DMS 273 treated with DMSO at 0.1 percent for 48 hours (cell line): Measurements from ENCODE around the gene ARHGAP26.

Experiments
- DNase-seq: peaks from one replicate; lab custom pipeline; 2025; lab: John Stamatoyannopoulos, UW

Gene ARHGAP26

DNA sequence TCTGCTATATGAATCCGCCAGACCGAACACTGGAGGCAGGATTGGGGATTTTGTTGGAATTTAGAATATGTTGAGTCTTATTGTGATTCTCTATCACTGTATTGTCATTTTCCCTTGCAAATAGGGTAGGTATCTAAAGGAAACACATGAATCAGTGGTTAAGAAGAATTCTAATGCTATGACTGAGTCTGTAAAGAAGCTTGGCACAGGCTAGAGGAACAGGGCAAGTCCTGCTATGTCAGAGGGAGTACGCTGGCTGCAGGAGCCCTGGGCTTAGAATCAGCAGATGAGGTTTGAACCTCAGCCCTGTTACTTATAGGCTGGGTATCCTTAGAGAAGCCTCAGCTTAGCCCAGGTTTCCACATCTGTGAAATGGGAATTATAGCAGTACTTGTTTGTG lies 435.2 kb downstream of the ARHGAP26 start:
- no peak for DNase-seq

DNA sequence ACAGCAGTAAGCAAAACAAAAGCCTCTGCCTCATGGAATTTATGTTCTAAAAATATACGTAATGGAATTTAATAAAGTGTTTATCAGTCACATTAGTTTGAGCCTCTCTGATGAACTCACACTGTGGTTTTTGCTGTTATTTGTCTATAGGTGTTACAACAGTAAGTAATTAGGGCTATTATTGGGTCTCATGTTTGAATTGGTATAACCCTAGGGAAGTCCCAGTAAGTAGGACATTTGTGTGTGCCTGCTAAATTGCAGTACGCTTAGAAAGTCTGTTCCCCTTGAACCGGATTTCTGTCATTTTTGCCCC lies 435.7 kb downstream of the ARHGAP26 start:
- no peak for DNase-seq

DNA sequence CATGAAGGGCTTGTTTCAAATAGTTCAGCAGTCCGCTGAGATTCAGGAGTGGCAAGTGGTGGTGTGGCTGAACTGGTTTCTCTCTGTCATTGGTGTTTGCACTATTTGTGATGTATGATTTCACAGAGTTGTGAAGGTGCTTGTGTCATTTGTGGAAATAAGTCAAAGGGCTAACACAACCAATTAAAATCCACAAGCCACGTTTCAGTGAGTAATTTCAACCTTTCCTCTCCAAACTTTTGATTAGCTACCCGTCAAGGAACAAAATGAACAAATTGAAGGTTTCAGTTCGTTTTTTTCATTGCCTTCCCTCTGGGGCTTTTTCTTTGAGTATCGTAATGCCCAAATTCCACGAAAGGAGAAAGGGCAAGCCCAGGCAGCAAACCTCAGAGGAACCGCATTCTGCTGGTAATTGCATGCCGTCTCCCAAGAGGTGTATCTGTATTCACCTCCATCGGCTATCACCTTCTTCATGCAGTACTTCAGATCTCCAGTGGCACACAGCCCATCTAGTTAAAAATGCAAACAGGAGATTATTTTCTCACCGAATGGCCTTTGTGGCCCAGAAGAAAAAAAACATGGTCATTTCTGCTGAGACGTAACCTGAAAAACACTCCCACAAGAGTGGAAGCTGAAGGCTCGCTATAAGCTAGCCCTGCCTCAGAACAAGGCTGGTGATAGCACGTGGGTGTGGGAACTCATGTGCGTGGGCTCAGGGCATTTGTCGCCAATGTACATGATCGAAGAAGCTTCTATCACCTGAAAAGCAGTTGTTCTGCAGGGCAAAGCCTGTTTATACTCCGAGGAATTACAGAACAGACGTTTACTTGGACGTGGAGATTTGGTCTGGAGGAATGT lies 436.2 kb downstream of the ARHGAP26 start:
- DNase-seq, result no peak

DNA sequence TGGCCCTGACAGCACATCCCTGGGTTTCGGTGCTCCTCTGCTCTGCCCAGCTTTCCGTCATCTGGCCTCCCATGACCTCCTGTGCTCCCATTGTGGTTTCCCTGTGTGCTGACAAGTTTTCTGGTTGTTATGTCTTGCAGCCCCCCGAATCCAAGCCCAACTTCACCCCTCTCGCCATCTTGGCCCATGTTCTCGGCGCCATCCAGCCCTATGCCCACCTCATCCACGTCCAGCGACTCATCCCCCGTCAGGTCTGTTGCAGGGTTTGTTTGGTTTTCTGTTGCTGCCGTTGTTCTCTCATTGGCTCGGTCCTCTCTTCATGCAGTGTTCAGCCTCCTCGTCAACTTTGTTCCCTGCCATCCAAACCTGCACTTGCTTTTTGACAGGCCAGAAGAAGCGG lies 436.9 kb downstream of the ARHGAP26 start:
- DNase-seq, result no peak

DNA sequence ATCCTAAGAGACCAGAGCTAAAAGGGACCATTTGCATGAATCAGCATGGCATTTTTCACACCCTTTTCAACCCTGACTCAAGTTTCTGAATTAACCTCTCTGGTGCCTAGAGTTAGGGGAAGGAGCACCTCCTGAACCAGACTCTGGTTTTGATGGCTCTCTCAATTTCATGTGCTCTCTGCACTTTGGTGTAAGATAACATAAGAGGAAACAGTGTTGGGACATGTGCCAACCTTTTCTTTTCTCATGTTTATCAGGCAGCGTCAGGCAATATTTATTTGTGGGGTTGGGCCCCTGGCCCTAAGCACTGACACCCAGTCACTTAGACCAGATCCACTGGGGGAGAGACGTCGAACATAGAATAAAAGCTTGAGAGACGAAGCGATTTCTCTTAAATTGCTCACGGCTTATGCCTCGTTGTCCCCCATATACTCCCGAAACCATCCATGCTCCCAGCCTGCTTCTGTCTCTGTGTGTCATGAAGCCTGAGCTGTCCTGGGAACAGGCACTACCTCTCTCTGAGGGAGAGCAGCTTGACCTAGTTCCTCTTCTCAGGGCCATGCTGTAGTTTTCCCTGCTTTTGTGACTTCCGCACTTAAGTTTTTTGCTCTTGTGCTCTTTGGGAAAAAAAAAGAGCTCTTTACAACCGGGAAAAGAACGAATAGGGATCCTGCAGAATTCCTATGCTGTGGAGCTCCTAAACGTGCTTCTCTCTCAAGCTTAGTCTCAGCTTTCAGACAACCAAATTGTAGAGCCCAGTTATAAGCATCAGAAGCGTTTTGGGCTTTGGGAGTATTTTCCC lies 437.6 kb downstream of the ARHGAP26 start:
- no peak for DNase-seq

DNA sequence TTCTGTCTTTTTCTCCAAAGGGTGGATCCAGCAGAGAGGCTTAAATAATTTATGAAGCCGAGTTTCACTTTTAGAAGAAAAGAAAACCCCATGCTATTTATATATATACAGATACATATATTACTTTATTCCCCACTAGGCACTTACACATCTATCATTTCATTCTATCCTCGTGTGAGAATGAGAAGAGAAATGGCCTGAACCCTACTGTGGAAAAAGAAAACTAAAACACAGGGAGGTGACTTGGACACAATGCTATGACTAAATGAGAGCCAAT lies 438.1 kb downstream of the ARHGAP26 start:
- DNase-seq, result no peak

DNA sequence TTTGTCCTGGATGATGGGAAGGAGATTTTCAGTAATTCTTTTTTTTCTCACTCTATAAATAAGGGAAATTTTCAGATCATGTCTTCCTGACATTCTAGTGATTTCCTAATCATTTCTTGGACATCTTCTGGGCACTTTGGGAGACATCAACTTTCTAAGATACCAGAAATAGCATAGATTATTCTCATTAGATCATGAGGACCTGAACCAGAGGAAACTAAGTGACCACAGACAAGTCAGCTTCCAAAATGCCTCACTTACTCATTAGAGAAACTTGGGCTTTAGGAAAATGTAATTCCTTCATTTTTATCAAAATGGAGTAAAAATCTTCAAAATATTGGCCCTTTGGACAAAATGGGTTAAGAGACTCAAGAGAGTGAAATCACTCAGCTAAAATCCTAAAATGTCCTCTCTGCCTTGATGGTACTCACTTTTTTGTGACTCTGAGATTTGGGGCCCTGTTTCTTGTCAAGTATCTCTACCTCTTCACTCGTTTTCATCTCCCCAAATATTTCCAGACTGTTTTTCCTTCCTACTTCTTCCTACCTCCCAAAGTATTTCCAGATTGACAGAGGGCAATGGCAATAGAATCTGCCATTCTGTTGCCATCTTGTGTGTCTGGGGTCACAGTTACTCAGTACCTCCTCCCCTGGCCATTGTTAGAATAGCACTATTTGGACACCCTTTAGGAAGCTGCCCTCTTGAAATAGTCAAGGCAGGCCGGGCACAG lies 438.8 kb downstream of the ARHGAP26 start:
- no peak for DNase-seq

DNA sequence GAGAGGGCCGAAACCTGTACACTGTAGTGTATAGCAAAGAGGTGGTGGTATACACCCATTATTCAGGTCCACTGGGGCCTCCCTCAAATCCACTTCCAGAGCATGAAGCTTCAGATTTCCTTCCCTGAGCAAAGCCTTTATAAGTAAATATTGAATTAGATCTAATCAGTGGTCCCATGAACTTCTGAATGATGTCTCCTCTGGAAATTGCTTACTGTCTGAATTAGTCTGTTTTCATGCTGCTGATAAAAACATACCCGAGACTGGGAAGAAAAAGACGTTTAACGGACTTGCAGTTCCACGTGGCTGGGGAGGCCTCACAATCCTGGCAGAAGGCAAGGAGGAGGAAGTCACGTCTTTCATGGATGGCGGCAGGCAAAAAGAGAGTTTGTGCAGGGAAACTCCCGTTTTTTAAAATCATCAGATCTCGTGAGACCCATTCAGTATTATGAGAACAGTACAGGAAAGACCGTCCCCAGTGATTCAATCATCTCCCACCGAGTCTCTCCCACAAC lies 439.8 kb downstream of the ARHGAP26 start:
- DNase-seq, result no peak

DNA sequence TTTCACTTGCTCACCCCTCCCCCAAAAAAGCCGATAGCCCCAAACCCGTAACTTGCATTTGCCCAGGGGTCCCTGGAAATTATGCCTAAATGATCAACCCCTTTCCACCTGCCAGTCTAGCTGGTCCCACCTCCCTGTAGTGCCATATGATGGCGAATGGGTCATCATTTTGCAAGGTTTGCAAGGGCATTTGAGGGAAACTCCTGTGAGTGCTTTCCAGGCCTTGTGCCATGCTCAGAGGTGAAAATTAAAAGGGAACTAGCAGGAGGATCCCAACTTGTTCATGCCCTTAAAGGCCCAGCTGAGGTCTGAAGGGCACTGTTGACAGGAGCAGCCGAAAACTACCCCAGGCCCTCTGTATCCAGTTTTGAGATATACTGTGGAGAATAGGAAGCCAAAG lies 440.4 kb downstream of the ARHGAP26 start:
- no peak for DNase-seq

DNA sequence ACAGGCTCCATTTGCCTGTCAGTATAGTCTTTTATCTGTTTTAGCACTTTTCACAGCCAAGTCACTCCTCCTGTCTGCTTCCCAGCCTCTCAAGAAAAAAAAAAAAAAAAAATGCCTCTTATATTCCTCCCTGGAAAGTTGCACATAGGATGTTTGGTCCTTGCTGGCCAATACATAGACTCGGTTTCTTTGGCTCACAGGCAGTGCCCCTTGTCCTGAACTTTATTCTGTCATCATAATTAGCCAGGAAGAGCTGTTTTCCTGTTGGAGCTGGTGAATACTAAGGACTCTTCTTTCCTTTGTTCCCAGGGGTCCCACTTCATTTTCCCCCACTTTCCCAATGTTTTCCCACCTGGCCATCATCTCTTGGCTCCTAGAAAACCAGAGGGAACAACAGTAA lies 442.1 kb downstream of the ARHGAP26 start:
- DNase-seq, result no peak

DNA sequence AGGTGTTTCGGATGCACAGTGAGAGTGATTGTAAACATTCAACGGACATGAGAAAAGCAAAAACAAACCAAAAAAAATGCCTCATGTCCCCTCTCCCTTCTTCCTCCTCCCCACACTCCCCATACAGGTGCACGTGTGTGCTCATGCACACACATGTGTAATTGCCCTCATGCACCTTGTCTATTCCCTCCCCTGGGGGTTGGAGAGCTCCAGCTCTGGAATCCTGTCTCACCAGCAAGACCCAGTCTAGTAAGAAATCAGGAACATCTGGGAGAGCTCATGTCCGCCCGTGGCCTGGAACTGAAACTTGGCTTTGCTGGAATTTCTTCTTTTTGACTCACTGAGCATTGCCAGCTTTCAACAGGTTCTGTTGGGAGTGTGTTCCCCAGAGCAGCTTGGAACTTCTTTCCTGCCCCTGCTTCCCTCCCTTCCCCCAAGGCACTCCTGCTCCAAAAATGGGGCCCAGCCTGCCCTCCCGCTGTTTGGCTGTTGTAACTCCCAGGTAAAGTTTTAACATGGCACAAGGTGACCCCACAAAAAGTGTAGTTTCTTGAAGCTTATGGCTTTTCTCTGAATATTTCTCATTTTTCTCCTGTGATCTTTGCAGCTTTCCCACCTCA lies 443.2 kb downstream of the ARHGAP26 start:
- no peak for DNase-seq

DNA sequence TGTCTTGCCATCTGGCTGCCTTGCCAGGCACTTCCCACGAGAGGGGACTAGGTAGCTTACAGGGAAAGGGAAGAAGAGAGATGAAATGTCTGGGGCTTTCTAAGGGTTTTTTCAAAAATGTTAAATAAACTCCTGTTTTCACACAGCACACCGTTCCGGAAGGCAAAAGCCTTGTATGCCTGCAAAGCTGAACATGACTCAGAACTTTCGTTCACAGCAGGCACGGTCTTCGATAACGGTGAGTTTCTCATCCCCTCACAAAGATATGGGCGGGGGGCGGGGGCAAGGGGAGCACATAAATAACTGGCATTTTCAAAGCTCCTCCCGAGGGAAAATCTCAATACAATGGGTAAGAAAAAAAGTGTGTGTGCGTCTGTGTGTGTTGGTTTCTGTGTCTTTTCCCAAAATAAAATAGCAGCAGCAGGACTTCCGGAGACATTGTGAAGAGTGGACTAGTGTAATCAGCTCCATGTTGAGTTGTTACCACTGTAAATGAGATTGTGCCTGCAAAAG lies 443.7 kb downstream of the ARHGAP26 start:
- no peak for DNase-seq

DNA sequence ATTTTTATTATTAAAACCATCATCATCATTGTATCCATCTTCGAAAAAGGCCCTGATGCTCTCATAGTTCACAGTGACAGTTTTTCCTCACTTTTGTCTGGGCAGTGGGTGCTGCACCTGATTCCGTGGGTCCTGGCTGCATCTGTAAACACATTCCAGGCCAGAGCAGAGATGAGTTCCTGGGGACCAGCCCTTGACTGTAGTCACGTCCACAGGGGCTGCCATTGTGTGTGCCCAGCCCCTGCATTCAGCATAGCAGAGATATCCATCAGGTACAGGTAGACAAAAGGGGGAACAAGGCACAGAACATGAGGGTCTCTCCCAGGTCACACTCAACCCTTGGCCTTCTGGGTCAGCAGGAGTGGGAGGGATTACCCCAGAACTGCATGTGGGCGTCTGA lies 444.3 kb downstream of the ARHGAP26 start:
- DNase-seq, result no peak

DNA sequence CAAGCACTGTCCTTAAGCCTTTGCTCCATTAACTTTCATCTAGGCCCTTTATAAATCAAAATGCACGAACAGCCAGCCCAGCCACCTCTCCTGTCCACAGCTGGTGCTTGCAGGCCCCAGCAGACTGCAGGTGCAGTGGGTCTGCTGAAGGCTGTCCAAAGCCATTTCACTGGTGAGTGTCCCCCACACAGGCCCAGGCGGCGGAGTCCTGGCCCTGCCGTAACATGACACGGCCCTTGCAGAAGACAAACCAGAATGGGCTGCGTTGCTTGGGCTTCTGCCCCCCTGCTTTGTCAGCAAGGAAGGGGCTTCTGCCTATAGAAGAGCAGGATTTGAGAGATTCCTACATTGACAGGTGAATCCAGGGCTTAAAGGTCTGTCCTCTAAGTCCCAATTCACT lies 444.7 kb downstream of the ARHGAP26 start:
- DNase-seq, result no peak

DNA sequence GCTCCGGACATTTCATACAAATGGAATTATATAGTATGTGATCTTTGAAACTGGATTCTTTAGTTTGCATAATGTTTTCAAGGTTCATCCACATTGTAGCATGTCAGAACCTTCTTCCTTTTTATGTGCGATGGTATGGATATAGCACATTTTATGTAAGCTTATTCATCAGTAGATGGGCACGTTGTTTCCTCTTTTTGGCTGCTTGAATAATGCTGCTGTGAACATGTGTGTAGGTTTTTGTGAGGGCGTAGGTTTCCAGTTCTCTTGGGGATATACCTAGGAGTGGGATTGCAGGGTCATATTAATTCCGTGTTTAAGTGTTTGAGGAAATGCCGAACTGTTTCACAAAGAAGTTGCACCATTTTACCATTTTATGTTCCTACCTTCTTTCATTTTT lies 445.5 kb downstream of the ARHGAP26 start:
- DNase-seq, result no peak

DNA sequence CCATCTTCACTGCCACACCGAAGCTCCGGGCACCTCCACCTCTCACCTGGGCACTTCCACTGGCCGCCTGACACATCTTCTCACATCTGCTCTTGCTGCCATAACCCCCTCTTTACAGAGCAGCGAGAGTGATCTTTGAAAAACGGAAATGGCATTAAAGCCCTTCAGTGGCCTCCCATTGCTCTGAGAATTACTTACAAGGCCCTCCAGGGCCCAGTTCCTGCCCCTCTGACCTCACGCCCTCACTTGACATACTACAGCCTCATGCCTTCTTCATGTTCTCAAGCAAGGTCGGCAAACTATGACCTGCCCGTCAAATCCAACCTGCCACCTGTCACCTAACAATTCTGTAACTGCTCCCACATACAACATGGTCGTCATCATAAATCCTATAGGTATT lies 446.0 kb downstream of the ARHGAP26 start:
- no peak for DNase-seq

DNA sequence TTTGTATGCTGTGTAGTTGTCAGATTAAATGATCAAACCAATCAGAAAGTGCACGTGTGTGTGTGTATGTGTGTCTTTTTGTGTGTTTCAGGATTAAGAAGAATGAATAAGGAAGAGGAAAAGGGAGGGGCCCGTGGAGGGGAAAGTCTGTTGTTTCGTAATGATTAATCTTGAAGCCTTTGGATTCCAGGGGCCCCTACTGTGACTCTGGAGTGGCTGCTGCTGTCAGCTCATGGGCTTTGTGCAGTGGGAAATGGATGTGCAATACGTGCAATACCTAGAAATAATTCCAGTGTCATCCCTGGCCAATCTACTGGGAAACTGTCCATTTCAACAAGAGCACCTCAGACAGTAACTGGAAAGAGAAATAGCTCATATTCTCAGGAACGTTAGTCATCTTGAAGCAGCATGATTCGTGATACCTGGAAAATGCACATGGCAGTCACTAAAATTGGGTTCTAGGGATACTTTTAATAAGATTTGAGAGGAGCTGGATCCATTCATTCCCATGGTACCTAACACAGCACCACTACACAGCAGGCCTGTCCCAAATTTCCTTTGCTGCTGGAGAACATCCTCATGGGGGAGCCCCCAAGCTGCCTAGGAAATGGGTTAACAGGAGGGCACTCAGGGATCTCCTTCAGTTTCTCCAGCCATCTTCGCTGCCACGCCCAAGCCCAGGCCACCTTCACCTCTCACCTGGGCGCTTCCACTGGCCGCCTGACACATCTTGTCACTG lies 447.1 kb downstream of the ARHGAP26 start:
- DNase-seq, result no peak

DNA sequence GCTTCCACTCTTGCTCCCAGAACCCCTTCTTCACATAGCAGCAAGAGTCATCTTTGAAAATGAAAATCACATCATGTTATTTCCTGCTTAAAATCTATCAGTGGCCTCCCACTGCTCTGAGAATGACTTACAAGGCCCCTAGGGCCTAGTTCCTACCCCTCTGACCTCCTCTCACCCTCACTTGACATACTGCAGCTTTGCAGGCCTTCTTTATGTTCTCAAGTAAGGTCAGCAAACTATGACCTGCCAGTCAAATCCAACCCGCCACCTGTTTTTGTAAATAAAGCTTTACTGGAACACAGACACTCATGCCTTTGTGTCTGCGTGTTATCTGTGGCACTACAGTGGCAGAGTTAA lies 447.6 kb downstream of the ARHGAP26 start:
- DNase-seq, result no peak

DNA sequence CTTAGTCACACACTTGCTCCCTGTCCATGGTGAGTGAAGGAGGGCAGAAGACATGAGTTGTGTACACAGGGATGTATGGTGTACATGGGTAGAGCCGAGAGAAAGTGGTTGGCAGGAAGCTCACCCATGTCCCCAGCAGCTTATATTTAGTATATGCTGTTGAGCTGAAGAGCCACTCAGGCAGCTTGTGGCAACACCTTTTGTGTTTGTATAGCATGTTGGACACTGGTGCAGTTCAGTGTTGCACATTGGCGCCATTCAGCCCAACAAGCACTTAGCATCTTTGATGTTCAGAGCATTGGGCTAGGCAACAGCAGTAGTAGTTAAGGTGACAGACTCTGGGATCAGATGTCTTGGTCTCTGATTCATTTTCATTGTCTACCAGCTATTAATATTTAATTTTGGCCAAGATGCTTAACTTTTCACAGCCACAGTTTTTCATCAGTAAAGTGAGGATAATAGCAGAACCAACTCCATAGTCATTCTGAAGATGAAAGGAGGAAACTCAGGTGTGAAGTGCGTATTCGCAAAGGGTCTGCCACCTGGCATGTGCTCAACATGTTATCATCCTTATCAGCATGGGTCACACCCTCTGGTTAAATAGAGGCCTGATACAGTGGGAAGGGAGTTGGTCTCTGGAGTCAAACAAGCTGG lies 448.5 kb downstream of the ARHGAP26 start:
- DNase-seq, result no peak

DNA sequence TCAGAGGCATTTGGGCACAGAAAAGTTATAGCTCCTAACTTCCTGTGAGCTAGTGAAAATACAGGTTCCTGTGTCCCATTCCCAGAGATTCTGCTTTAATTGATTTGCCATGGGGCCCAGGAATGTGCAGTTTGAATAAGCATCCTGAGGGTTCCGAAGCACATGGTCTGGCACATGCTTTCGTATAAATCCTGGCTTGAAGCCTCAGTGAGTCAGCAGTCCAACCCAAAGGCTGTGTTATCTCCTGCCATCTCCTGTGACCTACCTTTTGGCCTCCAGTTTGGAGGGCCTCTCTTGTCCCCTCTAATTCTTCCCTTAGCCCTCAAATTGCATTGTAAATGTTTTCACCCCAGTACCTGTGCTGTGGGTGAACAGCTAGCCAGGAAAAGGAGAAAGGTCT lies 449.5 kb downstream of the ARHGAP26 start:
- DNase-seq, result no peak

DNA sequence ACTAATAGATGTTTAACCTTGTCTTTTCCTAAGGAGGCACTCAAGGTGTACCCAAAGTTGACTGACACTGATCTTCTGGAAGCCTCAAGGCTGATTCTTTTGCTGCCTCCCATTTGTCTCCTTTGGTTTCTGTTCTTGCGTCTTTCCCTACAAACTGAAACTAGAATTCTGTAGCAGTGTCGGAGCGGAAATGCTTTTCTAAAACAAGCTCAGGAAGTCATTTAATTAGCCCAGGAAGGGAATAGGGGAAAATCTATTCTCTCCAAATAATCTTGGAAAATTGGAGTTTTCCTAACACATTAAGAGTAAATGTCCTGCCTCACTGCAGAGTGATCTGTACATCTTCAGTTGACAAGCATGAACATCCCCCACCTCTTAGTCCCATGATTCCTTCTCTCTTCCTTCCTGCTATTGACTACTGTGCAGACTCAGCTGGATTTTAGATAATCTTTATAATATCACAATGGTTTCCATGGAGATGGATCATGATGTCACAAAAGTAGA lies 450.6 kb downstream of the ARHGAP26 start:
- DNase-seq, result no peak
